HUES6 (cell line): Measurements from ENCODE around the gene SPSB3.

Source experiments
- H3K27ac ChIP-seq: 2 replicates; pipeline ENCODE4 v1.7.0; 2013; ENCODE audit warnings: low read depth, mild to moderate bottlenecking, low read length, inconsistent platforms
- H3K27me3 ChIP-seq: 2 replicates; pipeline ENCODE4 v1.6.1; 2013; ENCODE audit warnings: low read length; ENCODE audit not compliant: control insufficient read depth, insufficient read depth
- H3K36me3 ChIP-seq: 2 replicates; pipeline ENCODE4 v1.6.1; 2013; ENCODE audit warnings: low read length; ENCODE audit not compliant: control insufficient read depth, insufficient read depth
- H3K4me1 ChIP-seq: 2 replicates; pipeline ENCODE4 v1.6.1; 2013; ENCODE audit warnings: low read length; ENCODE audit not compliant: control insufficient read depth, insufficient read depth
- H3K4me3 ChIP-seq: 2 replicates; pipeline ENCODE4 v1.5.1; 2013; ENCODE audit warnings: low read depth, low read length
- H3K9ac ChIP-seq: one replicate; pipeline ENCODE4 v1.6.1; 2013; ENCODE audit warnings: mild to moderate bottlenecking, low read length
- H3K9me3 ChIP-seq: 2 replicates; pipeline ENCODE4 v1.6.1; 2013; ENCODE audit warnings: low read depth, low read length; ENCODE audit not compliant: control insufficient read depth, insufficient read depth

SPSB3 gene

GRCh38 chr16:1757714-1758461 is 24.5 kb downstream of the SPSB3 start:
- no peak overlapping the region for H3K4me3 ChIP-seq
- peaks cover 29% of the 10 kb centered on the region for H3K36me3 ChIP-seq
- no peaks in the 10 kb centered on the region for H3K4me1 ChIP-seq
- no peak overlapping the region for H3K9ac ChIP-seq
- no peaks in the 10 kb centered on the region for H3K27me3 ChIP-seq
- no peak overlapping the region for H3K27ac ChIP-seq
- H3K9me3 ChIP-seq = no peaks in the 10 kb centered on the region

- Histone ChIP-seq H3K36me3 (peaks cover 26% of the 10 kb centered on the region), H3K9ac (no peak overlapping the region), H3K27ac (no peak overlapping the region), H3K9me3 (no peaks in the 10 kb centered on the region), H3K4me3 (no peak overlapping the region), H3K27me3 (no peaks in the 10 kb centered on the region), H3K4me1 (no peaks in the 10 kb centered on the region)
Observed at GRCh38 chr16:1754204-1754603, 28.2 kb downstream of the SPSB3 start.

GRCh38 chr16:1752853-1753252 is 29.5 kb downstream of the SPSB3 start:
- Histone ChIP-seq H3K9ac (no peak overlapping the region), H3K4me3 (no peak overlapping the region), H3K4me1 (no peaks in the 10 kb centered on the region), H3K27ac (no peak overlapping the region), H3K36me3 (peaks cover 38% of the 10 kb centered on the region), H3K27me3 (no peaks in the 10 kb centered on the region), H3K9me3 (no peaks in the 10 kb centered on the region)

GRCh38 chr16:1751946-1752345 is 30.4 kb downstream of the SPSB3 start:
- Histone ChIP-seq H3K36me3 (peaks cover 47% of the 10 kb centered on the region), H3K27ac (no peak overlapping the region)

GRCh38 chr16:1749152-1750117 is 32.9 kb downstream of the SPSB3 start:
- H3K27ac ChIP-seq = no peak overlapping the region
- H3K4me1 ChIP-seq = no peaks in the 10 kb centered on the region
- H3K36me3 ChIP-seq = peaks cover 50% of the 10 kb centered on the region

More at GRCh38 chr16:1751946-1752345, 30.4 kb downstream of the SPSB3 start:
- Histone ChIP-seq H3K9ac (no peak overlapping the region), H3K4me1 (no peaks in the 10 kb centered on the region), H3K4me3 (no peak overlapping the region), H3K9me3 (no peaks in the 10 kb centered on the region), H3K27me3 (no peaks in the 10 kb centered on the region)

GRCh38 chr16:1747934-1748333 is 34.4 kb downstream of the SPSB3 start:
- H3K9ac ChIP-seq = no peak overlapping the region
- H3K36me3 ChIP-seq = peaks cover 52% of the 10 kb centered on the region
- no peaks in the 10 kb centered on the region for H3K27me3 ChIP-seq
- no peak overlapping the region for H3K27ac ChIP-seq
- H3K9me3 ChIP-seq = no peaks in the 10 kb centered on the region
- no peaks in the 10 kb centered on the region for H3K4me1 ChIP-seq
- no peak overlapping the region for H3K4me3 ChIP-seq

More at GRCh38 chr16:1749152-1750117, 32.9 kb downstream of the SPSB3 start:
- Histone ChIP-seq H3K4me3 (no peak overlapping the region), H3K9ac (no peak overlapping the region), H3K27me3 (no peaks in the 10 kb centered on the region), H3K9me3 (no peaks in the 10 kb centered on the region)

- H3K27me3 ChIP-seq = no peaks in the 10 kb centered on the region
- H3K4me1 ChIP-seq = no peaks in the 10 kb centered on the region
- H3K36me3 ChIP-seq = peaks cover 42% of the 10 kb centered on the region
- no peak overlapping the region for H3K9ac ChIP-seq
- H3K9me3 ChIP-seq = no peaks in the 10 kb centered on the region
- H3K4me3 ChIP-seq = no peak overlapping the region
- peak overlapping the region; percentile 75; the same call in 1 of the 2 replicates for H3K27ac ChIP-seq
Observed at GRCh38 chr16:1746693-1747195, 35.6 kb downstream of the SPSB3 start.

- Histone ChIP-seq H3K4me1 (no peaks in the 10 kb centered on the region), H3K4me3 (no peak overlapping the region), H3K27ac (peak overlapping the region; percentile 75; the same call in 1 of the 2 replicates), H3K27me3 (no peaks in the 10 kb centered on the region), H3K9ac (no peak overlapping the region), H3K36me3 (peaks cover 37% of the 10 kb centered on the region), H3K9me3 (no peaks in the 10 kb centered on the region)
Observed at GRCh38 chr16:1745900-1746692, 36.3 kb downstream of the SPSB3 start.

- peaks cover 39% of the 10 kb centered on the region for H3K36me3 ChIP-seq
- H3K9ac ChIP-seq = no peak overlapping the region
- no peak overlapping the region for H3K27ac ChIP-seq
Observed at GRCh38 chr16:1745181-1745899, 37.0 kb downstream of the SPSB3 start.

GRCh38 chr16:1744338-1744840 is 38.0 kb downstream of the SPSB3 start:
- Histone ChIP-seq H3K36me3 (peaks cover 37% of the 10 kb centered on the region), H3K4me3 (no peak overlapping the region), H3K9me3 (peaks cover 9% of the 10 kb centered on the region), H3K27ac (no peak overlapping the region), H3K27me3 (no peaks in the 10 kb centered on the region), H3K4me1 (no peaks in the 10 kb centered on the region), H3K9ac (no peak overlapping the region)

More at GRCh38 chr16:1745181-1745899, 37.0 kb downstream of the SPSB3 start:
- H3K4me1 ChIP-seq = no peaks in the 10 kb centered on the region
- H3K9me3 ChIP-seq = no peaks in the 10 kb centered on the region
- H3K27me3 ChIP-seq = no peaks in the 10 kb centered on the region
- H3K4me3 ChIP-seq = no peak overlapping the region
